Sigmoid colon (tissue), 7 donors: ENCODE measurements around the gene CIART. TPM values are rescaled to one million over a fixed set of nuclear protein-coding genes. Genes with fewer than 3 reads are reported as not detected.
"Not testable (repeated sequence)": the region's sequence is repeated elsewhere in the genome, so short reads cannot be mapped to it uniquely, and the experiment has no call there.

ENCODE experiments used
- DNase-seq: peaks from one replicate; pipeline ENCODE4 v3.0.0-alpha.2; 2019
- H3K27ac ChIP-seq, 4 donors: fragments of 200-600 bp; sonication (generic); one replicate each; pipeline ENCODE4 v1.5.1; 2016 to 2019; ENCODE audit warnings: mild to moderate bottlenecking in 1 of 4
- H3K27me3 ChIP-seq, 3 donors: fragments of 200-600 bp; sonication (generic); one replicate each; pipeline ENCODE4 v1.5.1; 2019; ENCODE audit warnings: mild to moderate bottlenecking in 1 of 3
- H3K36me3 ChIP-seq, 4 donors: fragments of 200-600 bp; sonication (generic); one replicate each; pipeline ENCODE4 v1.5.1; 2016 to 2019
- H3K4me1 ChIP-seq, 4 donors: fragments of 200-600 bp; sonication (generic); one replicate each; pipeline ENCODE4 v1.5.1; 2017 to 2019
- H3K4me3 ChIP-seq, 4 donors: fragments of 200-600 bp; sonication (generic); one replicate each; pipeline ENCODE4 v1.5.1; 2017 to 2019; ENCODE audit warnings: mild to moderate bottlenecking in 2 of 4, moderate library complexity in 1 of 4
- H3K9me3 ChIP-seq, 4 donors: fragments of 200-600 bp in 3 of 4; sonication (generic) in 3 of 4; one replicate each; pipeline versions ENCODE4 v1.5.1 to v1.6.1; 2013 to 2019
- CTCF ChIP-seq, 4 experiments: fragments of 450-650 bp in 3 of 4; fragments of 200-600 bp in 1 of 4; IDR thresholded peaks; one replicate each; pipeline ENCODE4 v1.5.1; 2016 to 2019; ENCODE audit warnings: antibody characterized with exemption in 4 of 4, mild to moderate bottlenecking in 3 of 4, moderate library complexity in 2 of 4
- EP300 ChIP-seq, 4 donors: sonication (generic); formaldehyde crosslinking; IDR thresholded peaks; one replicate each; pipeline ENCODE4 v1.6.1; 2017; ENCODE audit warnings: antibody characterized with exemption in 4 of 4
- POLR2A ChIP-seq, 2 donors: fragments of 450-650 bp; IDR thresholded peaks; one replicate each; pipeline ENCODE4 v1.6.1; 2016; ENCODE audit warnings: antibody characterized with exemption in 2 of 2, mild to moderate bottlenecking in 2 of 2, moderate library complexity in 2 of 2
- POLR2AphosphoS5 ChIP-seq, 4 donors: sonication (generic); formaldehyde crosslinking; IDR thresholded peaks; one replicate each; pipeline ENCODE4 v1.6.1; 2017; ENCODE audit warnings: antibody characterized with exemption in 4 of 4
- WGBS, 2 donors: extraction: QIAGEN DNeasy Blood & Tissue Kit; methylation state at CpG; one replicate each; pipeline ENCODE4 v1.1.7; 2013; 5-methylcytosine and 5-hydroxymethylcytosine counted together
- intact Hi-C: fragments of 100-400 bp; cut with DNase I; formaldehyde crosslinking; loops from one replicate; pipeline ENCODE4 v1.15.1; 2023
- polyA plus RNA-seq, 3 donors: library from polyadenylated mRNA; stranded (reverse); fragments of 200-250 nt; gene quantifications; one replicate each; pipeline ENCODE4 v1.2.3, GENCODE V29; 2013
- total RNA-seq, 4 donors: library from RNA; depleted of rRNA; stranded (reverse); fragments of >200 nt; gene quantifications; one replicate each; pipeline ENCODE4 v1.1.0, GENCODE V29; 2016
- donor health status: healthy with polysubstance abuse.
- donor health status: Bipolar disorder and iron deficiency.
- donor health status: healthy.

CIART gene
- total and polyA plus RNA-seq, 7 donors: 2.5 to 15.3 (median 11.9) TPM; not detected in 1

- DNase-seq: peak; percentile 95
- Histone ChIP-seq H3K27ac (peak overlapping the region; percentile 98 to 99 (median 99)), H3K4me1 (peaks cover 0 to 20% (median 13%) of the 10 kb centered on the region in 4 donors), H3K36me3 (peaks cover 0 to 8% (median 0%) of the 10 kb centered on the region in 4 donors), H3K9me3 (no peaks in the 10 kb centered on the region), H3K4me3 (peak overlapping the region; percentile 80 to 96 (median 88)), H3K27me3 (no peaks in the 10 kb centered on the region)
- TF ChIP-seq POLR2A (IDR thresholded peaks at IDR 0.05): peak; percentile 79 to 81
- TF ChIP-seq POLR2AphosphoS5 (IDR thresholded peaks at IDR 0.05): peak; percentile 88 to 95 (median 92)
- peak in 1 of 4 donors; percentile 32 for TF ChIP-seq EP300 (IDR thresholded peaks at IDR 0.05)
- TF ChIP-seq CTCF (IDR thresholded peaks at IDR 0.05): no peak
- 0% methylated on average over 78 of the region's 78 CpGs for WGBS, 2 donors
- intact Hi-C loops: no loop called here
Observed at GRCh38 chr1:150234566-150235293, 47.6 kb upstream of the CIART start.

- Histone ChIP-seq H3K27me3 (no peaks in the 10 kb centered on the region), H3K36me3 (peaks cover 0 to 4% (median 0%) of the 10 kb centered on the region in 4 donors), H3K9me3 (no peaks in the 10 kb centered on the region), H3K4me3 (peak overlapping the region; percentile 80 to 96 (median 88)), H3K27ac (peak overlapping the region; percentile 98 to 99 (median 99)), H3K4me1 (peaks cover 0 to 20% (median 13%) of the 10 kb centered on the region in 4 donors)
- TF ChIP-seq POLR2A (IDR thresholded peaks at IDR 0.05): no peak
- no peak for TF ChIP-seq POLR2AphosphoS5 (IDR thresholded peaks at IDR 0.05)
- intact Hi-C loops: no loop called here
- 0 to 1% methylated on average over 27 of the region's 27 CpGs for WGBS, 2 donors
- peak; percentile 71 for DNase-seq
Observed at GRCh38 chr1:150235294-150235851, 47.0 kb upstream of the CIART start.

- peak in 1 of 4 experiments; percentile 50 for TF ChIP-seq CTCF (IDR thresholded peaks at IDR 0.05)
- peak; percentile 66 to 81 for TF ChIP-seq POLR2A (IDR thresholded peaks at IDR 0.05)
- TF ChIP-seq POLR2AphosphoS5 (IDR thresholded peaks at IDR 0.05): peak; percentile 89 to 97 (median 92)
- TF ChIP-seq EP300 (IDR thresholded peaks at IDR 0.05): peak in 1 of 4 donors; percentile 12
- peak; percentile 99 for DNase-seq
- H3K4me1 ChIP-seq: peaks cover 0 to 20% (median 13%) of the 10 kb centered on the region in 4 donors
- H3K4me3 ChIP-seq: peak within 1 kb of the TSS; percentile 80 to 96 (median 88)
- H3K27ac ChIP-seq: peak within 1 kb of the TSS; percentile 98 to 99 (median 99)
- H3K36me3 ChIP-seq: peaks cover 0 to 3% (median 0%) of the 10 kb centered on the region in 4 donors
- no peaks in the 10 kb centered on the region for H3K27me3 ChIP-seq
- WGBS, 2 donors: 1% methylated on average over 33 of the region's 33 CpGs
- intact Hi-C loops: no loop called here
- H3K9me3 ChIP-seq: no peaks in the 10 kb centered on the region
Observed at GRCh38 chr1:150235852-150236613, 46.3 kb upstream of the CIART start, which contains the start of gene ANP32E. Gene ANP32E, minus strand, starts transcription at chr1:150236112. Its CDS starts 326 bp downstream, at chr1:150235786.

GRCh38 chr1:150236614-150237100 lies 45.7 kb upstream of the CIART start:
- 42 to 50% methylated on average over 10 of the region's 10 CpGs for WGBS, 2 donors
- H3K36me3 ChIP-seq: no peaks in the 10 kb centered on the region
- no peak for TF ChIP-seq EP300 (IDR thresholded peaks at IDR 0.05)
- no peaks in the 10 kb centered on the region for H3K9me3 ChIP-seq
- H3K27ac ChIP-seq: peak overlapping the region; percentile 56 to 99 (median 98)
- peaks cover 0 to 20% (median 13%) of the 10 kb centered on the region in 4 donors for H3K4me1 ChIP-seq
- H3K4me3 ChIP-seq: peak overlapping the region; percentile 40 to 96 (median 86)
- H3K27me3 ChIP-seq: no peaks in the 10 kb centered on the region
- intact Hi-C loops: no loop called here
- DNase-seq: no peak

- H3K36me3 ChIP-seq, H3K9me3 ChIP-seq, intact Hi-C loops, H3K27me3 ChIP-seq, H3K27ac ChIP-seq, H3K4me3 ChIP-seq: not testable (repeated sequence)
- peaks cover 0 to 20% (median 13%) of the 10 kb centered on the region in 4 donors for H3K4me1 ChIP-seq
- DNase-seq: peak; percentile 48
- WGBS, 2 donors: 95% methylated on average over 13 of the region's 13 CpGs
Observed at GRCh38 chr1:150237176-150237575, 45.2 kb upstream of the CIART start.
